ENCODE data around the gene ZNF214.

The ZNF214 gene

DNA sequence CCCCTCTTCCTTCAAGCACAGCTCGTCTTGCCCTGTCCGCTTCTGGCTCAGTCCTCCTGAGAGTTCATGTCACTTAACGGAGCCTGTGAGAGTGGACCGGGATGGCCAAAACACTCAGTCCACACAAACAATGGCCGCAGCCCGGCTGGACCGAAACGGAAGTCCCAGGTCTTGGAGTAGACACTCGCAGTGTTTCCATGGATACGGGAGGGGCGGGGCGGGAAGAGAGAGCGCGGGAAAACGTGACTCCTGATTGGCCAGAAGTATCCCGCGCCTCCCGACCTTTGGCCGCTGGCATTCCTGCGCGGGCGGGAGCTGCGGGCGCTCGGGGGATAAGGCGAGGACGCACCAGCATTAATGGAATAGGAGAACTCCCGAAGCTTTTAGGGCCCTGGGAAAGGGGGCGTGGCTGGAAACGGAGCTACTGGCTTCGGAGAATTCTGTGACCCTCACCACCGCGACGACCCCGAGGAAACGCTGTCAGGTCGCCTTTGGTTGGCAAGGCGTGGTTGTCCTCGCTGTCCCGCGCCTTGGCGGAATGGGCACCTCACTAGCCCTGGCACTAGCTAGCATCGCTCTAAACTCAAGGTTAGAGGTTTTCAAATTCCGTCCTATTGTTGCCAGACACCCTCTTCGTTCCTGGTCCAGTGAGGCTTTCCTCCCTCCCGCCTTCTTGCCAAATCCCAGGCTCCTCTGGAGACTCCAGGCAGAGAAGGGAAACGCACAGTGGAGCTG lies at the start of gene ZNF214, which contains the start of gene NLRP14:
Gene ZNF214 (minus strand): TSS at position 164 of the 735 bp plus-strand sequence. CDS start 17,511 bp downstream, outside the sequence.
Gene NLRP14 (plus strand): TSS at position 297 of the 735 bp plus-strand sequence. CDS start 18,108 bp downstream, outside the sequence.
- no peak for DNase-seq

- DNase-seq = no peak
Observed at GRCh38 chr11:7062534-7062933, 42.4 kb upstream of the ZNF214 start.

DNA sequence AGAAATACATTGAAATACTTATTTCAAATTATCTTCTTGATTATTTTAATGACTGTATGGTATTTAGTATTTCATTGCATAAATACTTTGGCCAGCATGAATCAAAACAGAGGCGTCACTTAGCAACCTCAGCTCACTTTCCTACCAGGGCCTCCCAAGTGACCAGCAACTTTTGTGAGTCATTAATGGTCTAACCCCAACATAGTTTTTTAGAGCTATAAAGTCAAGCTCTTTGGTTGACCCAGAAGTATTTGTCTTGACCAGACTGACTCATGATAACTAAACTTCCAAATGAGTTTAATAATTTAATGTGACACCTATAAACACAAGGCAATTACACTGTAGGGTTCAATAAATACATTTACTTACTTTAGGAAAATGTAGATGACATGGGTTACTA lies 40.7 kb upstream of the ZNF214 start:
- no peak for DNase-seq

- no peak for DNase-seq
Observed at GRCh38 chr11:7057641-7058040, 37.5 kb upstream of the ZNF214 start.

DNA sequence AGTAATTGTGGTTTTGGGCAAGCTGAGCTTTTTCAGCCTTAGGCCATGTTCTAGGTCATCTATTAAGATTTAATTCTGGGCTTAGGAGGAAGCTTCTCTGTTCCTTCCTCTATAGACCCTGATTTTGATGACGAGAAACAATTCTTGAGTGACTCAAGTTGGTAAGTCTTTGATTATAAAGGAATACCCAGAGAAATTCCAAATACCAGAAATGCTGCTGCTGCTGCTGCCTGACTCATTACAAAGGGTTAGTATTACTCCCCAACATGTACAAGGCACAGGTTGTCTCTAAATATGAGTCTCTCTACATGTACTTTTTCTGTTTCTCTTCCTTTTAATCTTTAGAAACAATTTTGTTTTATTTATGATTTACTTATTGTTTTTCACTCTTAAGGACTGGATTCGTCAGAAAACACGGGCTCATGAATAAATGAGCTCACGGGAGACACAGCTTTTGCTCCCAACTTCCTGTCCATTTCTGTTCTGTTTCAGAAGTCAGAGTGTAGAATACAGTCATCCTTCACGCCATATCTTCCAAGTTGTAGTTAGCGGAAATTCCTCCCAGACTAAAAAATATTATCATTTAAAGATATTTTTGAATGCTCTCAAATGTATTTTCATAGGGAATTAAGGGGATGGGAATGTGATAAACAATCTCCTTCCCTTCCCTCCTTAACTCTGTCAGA lies 36.8 kb upstream of the ZNF214 start:
- no peak for DNase-seq

DNA sequence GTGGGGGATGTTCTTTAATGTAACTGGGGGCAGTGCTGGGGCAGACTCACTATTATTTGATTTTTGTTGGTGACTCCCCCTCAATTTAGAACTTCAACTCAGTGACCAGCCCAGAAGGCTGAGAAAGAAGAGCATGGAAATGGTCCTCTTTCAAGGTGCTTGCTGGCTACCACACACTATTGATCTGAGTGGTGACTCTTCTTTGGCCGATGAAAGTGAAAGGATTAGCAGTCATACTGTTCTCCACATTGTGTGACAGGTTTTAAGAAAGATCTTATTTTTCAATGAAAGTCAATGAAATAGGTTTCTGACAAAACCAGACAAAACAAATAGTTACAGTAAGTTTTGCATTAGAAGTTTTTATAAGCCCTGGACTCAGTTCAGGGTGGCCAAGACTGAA lies 30.0 kb upstream of the ZNF214 start:
- DNase-seq = no peak

DNA sequence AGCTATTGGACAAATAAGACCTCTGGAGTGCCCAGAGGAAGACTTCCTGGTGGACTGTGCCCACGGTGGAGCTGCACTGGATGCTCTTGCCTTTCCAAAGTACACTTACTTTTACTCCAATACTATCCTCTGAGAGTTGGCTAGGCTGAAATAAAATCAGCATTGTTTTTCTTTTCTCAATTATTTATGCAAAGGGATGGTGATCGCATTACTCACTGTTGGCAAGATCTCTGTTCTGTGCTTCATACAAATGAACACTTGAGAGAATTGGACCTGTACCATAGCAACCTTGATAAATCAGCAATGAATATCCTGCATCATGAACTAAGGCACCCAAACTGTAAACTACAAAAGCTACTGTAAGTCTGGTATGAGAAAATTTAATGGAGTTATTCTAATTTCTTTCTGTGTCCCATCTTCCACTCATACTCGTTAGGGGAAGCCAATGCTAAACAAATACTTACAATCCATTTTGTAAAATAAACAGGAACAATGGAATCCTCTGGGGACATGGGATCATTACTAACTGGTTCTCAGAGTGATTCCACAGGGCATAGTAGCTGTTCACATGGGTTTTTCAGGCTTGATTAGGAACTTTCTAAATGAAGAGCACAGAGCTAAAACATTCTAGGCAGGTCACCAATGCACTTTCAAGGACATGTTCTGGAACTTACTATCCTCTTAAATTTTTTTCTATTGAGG lies 26.5 kb upstream of the ZNF214 start:
- no peak for DNase-seq

DNA sequence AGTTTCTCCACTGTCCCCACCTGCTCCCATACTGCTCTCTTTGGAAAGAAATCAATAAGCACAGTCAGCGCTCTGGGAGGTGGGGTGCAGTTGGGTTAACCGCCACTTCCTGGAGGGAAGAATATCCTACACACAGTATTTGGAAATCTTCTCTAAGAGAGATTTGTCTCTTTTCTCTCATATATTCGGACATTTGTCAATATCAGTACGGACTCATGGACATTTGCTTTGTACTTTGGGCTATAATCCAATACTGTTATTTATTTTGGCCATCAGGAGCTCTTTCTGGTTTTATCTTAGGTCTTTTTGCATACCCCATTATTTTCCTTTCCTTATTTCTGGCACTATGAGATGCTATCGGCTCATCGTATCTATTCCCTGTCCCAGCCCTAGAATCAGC lies 13.9 kb upstream of the ZNF214 start:
- no peak for DNase-seq

GRCh38 chr11:7032692-7033091 lies 12.5 kb upstream of the ZNF214 start:
- no peak for DNase-seq

GRCh38 chr11:7031471-7031871 lies 11.3 kb upstream of the ZNF214 start:
- DNase-seq = no peak

DNA sequence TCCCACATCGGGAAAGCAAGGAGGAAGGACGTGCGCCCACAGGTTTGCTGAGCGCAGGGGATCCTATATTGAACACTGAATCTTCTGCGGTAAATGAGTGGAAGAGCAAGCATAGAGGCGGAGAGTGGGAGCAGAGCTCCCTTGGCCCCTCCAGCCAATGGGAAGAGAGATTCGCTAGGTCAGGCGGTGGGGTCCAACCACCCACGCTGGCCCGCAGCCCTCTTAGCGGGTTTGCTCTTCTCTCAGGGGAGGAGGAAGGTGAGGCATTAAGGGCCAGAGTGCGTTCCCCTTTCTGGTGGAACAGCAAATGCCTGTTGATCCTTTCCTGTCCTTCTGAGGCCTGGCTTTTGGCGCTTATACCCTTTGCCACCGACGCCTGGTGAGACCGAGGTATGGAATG lies 10.7 kb upstream of the ZNF214 start:
- DNase-seq = no peak

DNA sequence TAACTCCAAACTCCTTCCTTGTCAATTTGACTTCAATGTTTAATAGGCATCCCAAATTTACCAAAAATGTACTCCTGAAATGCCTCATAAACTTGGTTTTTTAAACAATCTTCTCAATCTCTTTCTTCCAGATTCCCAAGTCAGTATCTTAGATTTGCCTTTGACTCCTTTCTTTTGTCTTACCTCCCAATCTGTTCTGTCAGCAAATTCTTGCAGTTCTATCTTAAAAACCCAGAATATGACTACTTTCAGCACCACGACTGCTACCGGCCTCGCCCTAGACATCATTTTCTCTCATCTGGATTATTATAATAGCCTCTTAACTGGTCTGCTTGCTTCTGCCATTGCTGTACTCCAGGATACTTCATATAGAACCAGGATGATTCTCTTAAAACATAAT lies 8.0 kb upstream of the ZNF214 start:
- DNase-seq = no peak

- DNase-seq = no peak
Observed at GRCh38 chr11:7021318-7021717, 1.2 kb upstream of the ZNF214 start.

- DNase-seq = no peak
Observed at GRCh38 chr11:7019500-7020182, 505 bp downstream of the ZNF214 start.

- DNase-seq = no peak
Observed at GRCh38 chr11:7016011-7016410, 4.1 kb downstream of the ZNF214 start.

DNA sequence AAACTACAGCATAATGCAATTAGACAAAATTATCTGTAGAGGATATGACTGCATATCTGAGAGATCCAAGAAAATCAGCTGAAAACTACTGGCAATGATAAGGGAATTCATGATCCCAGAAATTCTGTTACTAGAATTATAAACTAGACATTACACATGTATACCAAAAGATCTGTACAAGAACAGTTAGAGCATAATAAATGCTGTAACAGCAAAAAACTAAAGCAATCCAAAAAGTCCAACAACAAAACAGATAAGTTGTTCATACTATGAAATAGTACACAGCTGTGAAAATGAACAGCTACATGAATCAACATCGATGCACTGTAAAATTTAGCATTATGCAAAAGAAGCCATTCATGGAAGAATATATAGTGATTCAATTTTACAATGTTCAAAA lies 6.0 kb downstream of the ZNF214 start:
- DNase-seq = no peak

DNA sequence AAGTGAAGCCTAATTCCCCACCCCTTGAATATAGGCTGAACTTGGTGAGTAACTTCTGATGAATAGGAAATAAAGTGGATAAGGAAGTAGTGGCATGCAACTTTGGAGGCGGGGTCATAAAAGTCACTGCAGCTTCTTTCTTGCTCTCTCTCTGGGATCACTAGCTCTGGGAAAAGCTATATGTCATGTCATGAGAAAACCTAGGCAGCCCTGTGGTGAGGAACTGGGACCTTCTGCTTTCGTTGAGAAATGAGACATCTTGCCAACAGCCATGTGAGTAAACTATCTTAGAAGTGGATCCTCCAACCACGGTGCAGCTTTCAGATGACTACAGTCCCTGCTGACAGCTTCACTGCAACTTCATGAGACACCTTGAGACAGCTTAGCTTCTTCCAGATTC lies 15.7 kb downstream of the ZNF214 start:
- DNase-seq = no peak

GRCh38 chr11:6995703-6996102 lies 24.4 kb downstream of the ZNF214 start:
- DNase-seq = no peak

DNA sequence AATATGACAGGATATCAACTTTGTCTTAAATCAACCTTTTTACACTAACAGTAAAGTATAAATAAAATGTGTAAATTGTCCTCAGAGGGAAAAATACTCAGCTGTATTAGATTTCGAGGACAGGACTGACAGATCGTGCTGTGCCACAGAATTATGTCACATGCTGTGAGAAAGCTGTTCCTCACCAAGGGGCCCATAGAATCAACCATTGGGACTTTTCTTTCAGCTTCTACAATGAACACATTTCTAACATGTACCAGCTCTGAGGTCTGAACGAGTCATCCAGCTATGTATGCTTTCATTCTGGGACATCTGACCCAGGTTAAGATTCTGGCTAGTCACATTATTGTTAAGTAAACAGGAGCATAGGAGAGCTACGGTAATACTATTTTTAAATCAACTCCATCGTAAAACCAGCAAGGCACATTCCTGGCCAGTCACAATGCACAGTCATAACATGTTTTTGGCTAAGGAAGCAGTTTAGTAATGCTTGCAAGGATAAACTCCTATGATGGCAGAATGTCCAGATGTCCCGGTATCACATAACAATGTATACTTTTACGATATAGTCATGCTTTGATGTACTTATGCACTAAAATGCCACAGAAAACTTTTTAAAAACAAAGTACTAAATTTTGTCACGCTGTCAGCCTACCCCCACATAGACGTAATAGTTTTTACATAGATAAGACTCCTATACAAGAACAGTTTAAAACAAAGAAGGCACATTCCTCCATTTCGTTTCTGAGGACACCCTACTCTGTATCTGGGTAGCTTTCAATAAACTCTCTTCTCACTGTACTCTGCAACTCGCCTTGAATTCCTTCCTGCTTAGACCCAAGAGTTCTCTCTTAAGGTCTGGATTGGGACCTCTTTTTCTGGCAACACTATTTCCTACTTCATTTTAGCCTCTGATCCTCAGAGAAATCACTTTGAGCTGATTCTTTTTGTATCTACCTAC lies 27.4 kb downstream of the ZNF214 start:
- no peak for DNase-seq

DNA sequence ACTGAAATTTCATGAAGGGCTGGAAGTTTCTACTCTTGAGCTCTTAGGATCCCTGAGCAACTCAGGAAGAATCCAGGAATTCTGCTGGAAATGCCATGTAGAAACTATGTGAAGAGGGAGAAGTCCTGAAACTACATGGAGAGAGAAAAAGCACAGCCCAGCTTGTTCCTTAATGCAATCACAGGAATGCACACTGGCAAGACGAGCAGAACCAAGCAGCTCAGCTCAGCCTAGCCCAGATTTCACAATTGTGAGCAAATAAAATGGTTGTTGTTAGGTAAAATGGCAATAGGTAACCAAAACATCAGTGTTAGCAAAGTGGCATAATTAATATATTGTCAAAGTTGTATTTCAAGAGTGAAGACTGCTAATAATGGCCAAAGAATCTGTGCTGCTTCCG lies 28.1 kb downstream of the ZNF214 start:
- no peak for DNase-seq

- no peak for DNase-seq
Observed at GRCh38 chr11:6991227-6991626, 28.9 kb downstream of the ZNF214 start.

DNA sequence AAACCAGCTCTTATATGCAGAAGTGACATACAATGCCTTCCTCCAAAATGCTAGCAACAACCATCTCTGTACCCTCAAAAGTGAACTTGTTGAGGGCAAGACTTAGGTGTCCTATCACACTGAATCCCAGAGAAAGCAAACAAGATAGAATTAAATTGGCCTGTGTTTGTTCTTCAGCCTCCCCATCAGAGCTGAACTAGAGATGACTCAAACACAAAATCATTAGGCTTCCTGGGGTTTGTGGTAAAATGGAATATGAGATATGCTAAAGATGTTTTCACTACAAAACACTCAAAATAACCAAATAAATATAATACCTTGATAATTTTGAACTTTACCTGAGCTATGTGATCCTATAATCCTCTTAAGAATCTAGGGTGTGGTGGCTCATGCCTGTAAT lies 31.6 kb downstream of the ZNF214 start:
- DNase-seq = no peak

Measured in CD4-positive, alpha-beta T cell treated with Interleukin-4 for 1 hour (primary cell).